GM18867 (cell line): ENCODE measurements around the gene TGM5.
"Not testable (repeated sequence)": the region's sequence is repeated elsewhere in the genome, so short reads cannot be mapped to it uniquely, and the experiment has no call there.

ENCODE experiments used
- ATAC-seq: cut with Tn5 transposase; IDR thresholded peaks from one replicate; pipeline ENCODE4 v1.9.1; 2021; ENCODE audit warnings: mild to moderate bottlenecking, moderate library complexity; ENCODE audit not compliant: unreplicated experiment

Gene TGM5

DNA sequence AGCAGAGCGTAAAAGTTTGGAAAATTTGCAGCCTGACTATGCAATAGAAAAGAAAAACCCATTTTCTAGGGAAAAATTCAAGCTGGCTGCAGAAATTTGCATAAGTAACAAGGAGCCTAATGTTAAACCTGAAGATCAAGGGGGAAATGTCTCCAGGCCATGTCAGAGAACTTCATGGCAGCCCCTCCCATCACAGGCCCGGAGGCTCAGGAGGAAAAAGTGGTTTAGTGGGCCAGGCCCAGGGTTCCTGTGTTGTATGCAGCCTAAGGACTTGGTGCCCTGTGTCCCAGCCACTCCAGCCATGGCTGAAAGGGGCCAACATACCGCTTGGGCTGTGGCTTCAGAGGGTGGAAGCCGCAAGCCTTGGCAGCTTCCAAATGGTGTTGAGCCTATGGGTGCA, 68.2 kb downstream of the TGM5 start:
- ATAC-seq = not testable (repeated sequence)

DNA sequence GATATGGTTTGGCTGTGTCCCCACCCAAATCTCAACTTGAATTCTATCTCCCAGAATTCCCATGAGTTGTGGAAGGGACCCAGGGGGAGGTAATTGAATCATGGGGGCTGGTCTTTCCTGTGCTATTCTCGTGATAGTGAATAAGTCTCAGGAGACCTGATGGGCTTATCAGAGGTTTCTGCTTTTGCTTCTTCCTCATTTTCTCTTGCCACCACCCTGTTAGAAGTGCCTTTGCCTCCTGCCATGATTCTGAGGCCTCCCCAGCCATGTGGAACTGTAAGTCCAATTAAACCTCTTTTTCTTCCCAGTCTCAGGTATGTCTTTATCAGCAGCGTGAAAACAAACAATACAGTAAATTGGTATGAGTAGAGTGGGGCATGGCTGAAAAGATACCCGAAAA, 69.0 kb downstream of the TGM5 start:
- not testable (repeated sequence) for ATAC-seq

DNA sequence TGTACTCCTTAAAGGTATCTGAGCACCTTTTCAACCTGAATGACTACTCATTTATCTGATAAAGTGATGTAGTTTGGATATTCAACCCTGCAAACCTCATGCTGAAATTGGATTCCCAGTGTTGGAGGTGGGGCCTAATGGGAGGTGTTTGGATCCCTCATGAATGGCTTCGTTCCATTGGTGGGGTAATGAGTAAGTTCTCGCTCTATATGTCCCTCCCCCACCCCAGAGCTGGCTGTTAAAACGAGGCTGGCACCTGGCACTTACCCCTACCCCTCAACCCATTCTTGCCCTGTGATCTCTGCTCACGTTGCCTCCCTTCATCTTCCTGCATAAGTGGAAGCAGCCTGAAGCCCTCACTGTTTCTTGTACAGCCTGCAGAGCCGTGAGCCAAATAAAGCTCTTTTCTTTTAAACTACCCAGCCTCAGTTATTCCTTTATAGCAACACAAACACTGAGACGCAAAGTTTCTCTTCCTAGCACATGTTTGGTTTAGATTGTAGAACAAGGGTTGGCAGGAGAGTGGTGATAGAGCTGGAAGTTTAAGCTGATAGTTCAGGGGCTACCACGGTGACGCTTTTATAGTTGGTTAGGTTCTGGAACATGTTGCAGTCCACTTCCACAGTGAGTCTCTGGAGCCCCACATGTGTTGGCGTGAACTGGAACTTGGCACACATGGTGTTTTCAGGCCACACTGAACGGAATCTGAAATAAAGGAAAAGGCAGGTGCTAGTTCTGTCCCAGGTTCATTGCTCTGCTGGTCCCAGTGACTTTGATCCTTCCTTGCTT, 69.8 kb downstream of the TGM5 start:
- no peak for ATAC-seq

DNA sequence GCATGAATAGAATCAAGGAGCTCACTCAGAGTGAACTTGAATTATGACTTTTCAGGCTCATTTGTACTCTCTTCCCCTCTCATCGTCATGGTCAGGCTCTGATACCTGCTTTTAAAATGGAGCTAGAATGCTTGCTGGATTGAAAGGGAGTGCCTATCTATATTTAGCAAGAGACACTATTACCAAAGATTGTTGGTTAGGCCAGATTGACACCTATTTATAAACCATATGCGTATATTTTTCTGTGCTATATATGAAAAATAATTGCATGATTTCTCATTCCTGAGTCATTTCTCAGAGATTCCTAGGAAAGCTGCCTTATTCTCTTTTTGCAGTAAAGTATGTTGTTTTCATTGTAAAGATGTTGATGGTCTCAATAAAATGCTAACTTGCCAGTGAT, 71.9 kb downstream of the TGM5 start:
- ATAC-seq = no peak

DNA sequence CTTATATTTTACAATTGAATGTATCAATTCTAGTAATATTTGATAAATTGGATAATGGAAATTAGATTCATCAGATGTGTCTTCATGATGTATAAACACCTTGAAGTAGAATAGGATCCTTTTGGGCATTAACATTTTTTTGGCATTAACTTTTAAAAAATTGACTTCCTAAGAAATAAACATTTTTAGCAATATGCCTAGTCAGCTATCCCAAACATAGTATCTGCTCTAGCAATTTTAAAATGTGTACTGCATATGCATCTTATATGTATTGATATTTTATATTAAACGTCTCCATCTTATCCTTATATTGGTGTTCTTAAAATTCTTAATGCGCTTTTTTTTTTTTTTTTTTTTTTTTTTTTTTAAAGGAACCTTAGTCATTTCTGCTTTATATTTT, 73.0 kb downstream of the TGM5 start:
- ATAC-seq = no peak

DNA sequence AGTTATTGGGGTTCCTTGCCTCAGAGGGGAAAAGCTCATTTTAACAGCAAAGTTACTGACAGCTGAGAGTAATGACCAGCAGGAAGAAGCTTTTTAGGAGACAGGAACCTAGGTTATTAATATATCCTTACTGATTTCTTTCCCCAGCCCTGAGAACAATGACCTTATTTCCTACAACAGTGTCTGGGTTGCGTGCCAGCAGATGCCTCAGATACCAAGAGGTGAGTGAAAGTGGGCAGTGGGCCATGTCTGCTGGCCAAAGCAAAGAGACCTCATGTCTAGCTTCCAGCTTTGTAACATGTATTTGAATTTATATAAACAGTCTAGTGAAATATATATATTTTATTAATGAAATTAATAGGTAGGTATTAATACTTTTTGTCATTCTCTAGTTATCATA, 76.5 kb downstream of the TGM5 start:
- no peak for ATAC-seq

DNA sequence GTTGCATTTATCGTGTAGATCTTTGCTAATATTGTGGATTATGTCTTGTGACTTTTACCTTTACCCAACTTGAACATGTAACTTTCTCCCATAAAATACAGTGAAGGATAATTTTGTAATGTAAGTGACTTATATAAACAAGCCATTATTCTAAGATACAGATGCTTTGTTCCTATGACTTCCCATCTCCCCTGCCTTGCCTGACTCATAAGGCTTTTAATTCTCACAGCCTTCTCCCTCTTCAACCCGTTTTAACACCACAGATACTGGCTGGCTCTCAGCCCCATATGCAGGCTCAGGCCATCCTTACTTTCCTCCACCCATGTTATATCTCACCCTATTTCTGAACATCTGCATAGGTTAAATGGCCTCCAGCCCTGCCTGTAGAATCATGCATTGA, 77.4 kb downstream of the TGM5 start:
- ATAC-seq = no peak

DNA sequence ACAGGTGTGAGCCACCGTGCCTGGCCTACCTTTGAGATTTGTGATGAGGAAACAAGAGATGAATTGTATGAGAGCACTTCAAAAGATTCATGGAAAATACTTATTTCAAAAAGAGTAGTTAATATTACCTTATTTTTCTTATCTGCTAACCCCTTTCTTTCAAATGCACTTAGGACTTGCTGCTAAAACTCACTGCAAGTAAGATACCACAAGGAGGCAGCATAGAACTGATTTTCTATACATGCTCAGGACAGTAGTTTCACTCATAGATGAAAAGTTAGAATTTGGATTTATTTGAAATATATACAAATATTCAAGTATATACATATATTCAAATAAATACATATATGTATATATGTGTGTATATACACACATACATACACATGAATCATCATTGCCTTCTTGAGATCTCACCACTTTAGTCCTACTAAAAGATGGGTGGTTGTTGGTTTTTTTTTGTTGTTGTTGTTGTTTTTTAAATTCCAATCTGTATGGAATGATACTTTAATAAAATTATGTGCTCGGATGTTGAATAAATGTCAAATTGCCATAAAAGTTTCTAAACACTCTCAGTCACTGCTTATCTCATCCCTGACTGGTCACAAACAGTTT, 79.1 kb downstream of the TGM5 start:
- ATAC-seq = no peak

DNA sequence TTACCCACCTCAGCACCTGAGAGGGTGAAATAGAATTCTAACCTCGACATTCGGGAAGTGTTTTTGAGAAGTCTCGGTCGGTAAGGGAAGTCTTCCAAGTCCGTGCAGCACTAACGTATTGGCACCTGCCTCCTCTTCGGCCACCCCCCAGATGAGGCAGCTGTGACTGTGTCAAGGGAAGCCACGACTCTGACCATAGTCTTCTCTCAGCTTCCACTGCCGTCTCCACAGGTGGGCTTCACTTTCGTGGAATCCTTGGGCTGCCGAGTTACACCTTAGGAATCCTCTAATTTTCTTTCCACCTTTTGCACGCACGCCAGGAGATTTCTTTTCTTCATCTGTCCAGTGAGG, 80.8 kb downstream of the TGM5 start:
- peak; percentile 22 for ATAC-seq

DNA sequence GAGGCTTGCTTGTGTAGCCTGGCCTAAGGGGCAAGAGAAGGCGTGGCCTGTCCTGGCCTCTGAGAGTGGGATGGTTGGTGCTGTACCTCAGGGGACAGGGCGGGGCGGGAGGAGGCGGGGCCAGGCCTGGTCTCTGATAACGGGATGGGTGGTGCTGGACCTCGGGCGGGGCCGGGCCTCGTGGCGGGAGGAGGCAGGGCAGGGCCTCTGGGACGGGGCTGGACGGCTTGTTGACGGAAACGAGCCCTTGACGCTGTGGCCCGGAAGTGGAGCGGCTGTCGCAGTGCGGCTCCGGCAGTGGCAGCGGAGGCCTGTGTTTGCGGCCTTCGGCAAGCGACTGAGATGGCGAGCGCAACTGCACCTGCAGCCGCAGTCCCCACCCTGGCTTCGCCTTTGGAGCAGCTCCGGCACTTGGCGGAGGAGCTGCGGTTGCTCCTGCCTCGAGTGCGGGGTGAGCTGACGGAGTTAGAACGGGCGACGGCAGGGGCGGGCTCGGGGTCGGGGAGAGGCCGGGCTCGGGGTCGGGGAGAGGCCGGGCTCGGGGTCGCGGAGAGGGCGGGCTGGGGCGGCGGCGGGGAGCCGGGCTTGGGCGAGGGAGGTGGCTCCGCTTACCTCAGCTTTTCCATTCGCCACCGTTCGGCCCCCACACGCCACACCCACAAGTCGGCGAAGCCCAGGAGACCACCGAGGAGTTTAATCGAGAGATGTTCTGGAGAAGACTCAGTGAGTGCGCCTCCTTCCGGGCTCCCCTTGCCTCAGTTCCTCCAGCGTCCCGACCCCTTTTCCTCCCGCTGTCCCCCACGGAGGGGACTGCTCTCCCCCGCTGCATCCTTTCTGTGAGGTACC, 81.3 kb downstream of the TGM5 start, which contains the start of gene CCNDBP1:
TSS of gene CCNDBP1 (plus strand) at position 247 of the 846 bp plus-strand sequence. CDS start at position 343, 96 bp downstream.
- ATAC-seq = peak; percentile 93

DNA sequence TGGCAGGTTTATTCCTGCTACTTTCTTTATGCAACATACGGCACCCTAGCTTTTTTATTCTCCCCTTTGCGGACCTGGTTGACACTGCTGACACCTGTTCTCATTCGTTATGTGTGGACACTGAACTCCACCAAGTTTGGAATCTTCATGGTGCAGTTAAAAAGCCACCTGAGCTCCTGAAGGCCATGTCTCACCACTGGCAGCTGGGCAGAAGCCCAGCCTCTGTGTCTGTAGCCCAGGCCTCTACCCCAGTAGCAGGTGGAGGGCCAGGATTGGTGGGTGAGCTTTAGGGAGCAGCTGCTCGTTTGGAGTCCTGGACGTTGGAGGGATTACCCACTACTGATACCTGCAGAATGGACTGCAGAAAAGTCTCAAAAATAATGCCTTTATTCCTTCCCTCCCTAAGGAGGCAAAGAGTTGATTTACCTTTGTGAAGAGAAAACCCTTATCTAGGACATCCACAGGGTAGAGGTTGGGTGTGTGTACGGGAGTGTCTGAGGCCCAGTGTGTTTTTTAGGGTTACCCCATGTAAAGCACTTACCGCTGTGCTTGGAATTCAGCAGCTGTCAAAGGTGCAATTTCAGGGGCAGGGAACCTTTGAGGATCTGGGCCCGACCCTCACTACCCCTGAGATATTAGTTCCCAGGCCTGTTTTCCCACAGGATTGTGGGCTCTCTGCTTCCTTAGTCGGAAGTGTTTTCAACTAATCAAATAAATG, 82.2 kb downstream of the TGM5 start:
- peak; percentile 2 for ATAC-seq

DNA sequence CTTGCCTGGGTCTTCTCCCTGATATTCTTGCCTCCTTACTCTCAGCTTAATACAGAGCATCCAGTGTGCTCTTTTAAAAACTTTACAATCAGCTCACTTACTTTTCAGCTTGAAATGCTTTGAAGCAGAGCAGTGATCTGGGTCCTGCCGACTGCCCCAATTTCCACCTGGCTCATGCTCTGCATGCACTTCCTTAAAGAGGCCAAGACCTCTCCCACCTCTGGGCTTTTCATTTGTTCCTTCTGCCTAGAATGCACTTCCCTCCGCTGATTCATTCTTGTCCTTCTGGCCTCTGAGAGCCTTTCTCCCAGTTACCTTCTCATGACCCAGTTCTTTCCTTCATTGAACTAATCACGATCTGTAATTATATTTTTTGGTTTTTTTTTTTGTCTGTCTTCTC, 83.5 kb downstream of the TGM5 start:
- no peak for ATAC-seq
